Neural cell (in vitro differentiated cells): ENCODE data around the gene WWC2.

Experiments
- POLR2AphosphoS5 ChIP-seq: IDR thresholded peaks from 2 replicates; pipeline ENCODE4 v1.6.1; 2012
- TAF1 ChIP-seq: IDR thresholded peaks from 2 replicates; pipeline ENCODE4 v1.6.1; 2012; ENCODE audit warnings: low read depth

DNA sequence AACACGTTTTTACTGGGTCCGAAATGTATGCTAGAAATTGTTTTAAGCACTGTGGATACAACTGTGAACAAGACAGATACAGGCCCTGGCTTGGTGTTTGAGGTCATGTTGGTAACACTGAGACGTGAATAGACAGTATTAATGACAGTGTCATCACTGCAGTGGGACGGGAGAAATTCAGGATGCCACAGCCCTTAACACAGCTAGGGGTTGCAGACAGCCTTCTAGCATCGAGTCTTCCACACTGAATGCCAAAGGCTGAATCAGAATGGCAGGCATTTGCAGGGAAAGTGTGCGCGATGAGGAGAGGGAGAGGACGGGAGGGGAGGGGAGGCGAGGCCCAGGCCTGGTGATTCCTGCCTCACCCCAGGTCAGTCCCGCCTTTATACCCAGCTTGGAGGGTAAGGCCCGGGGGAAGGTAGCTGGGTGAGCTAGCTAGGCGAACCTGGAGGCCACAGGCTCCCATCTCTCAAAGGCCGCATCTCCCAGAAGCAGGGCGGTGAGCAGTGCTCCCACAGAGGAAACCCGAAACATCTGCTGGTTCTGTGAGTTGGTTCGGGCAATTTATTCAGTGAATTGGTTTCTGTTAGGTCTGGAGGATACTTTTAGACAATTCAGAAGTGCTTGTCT, 267.3 kb downstream of the WWC2 start:
- TF ChIP-seq POLR2AphosphoS5 = no peak
- no peak for TF ChIP-seq TAF1
